SK-N-SH treated with all-trans-retinoic acid at 6 μM for 48 hours (cell line): ENCODE results near the gene LINGO3.

Experiments
- ATAC-seq: fragments of 200-7000 bp; cut with Tn5 transposase; 3 replicates; pipeline ENCODE4 v1.9.1; 2020; ENCODE audit warnings: mild to moderate bottlenecking, moderate library complexity
- ARNTL ChIP-seq: fragments of 450-650 bp; formaldehyde crosslinking; IDR thresholded peaks from 2 replicates; pipeline ENCODE4 v1.5.0; 2020; ENCODE audit warnings: low read depth, mild to moderate bottlenecking, moderate library complexity, borderline replicate concordance
- CSDC2 ChIP-seq: fragments of 250-450 bp; sonication (Bioruptor Pico); IDR thresholded peaks from 2 replicates; pipeline ENCODE4 v1.5.0; 2020; ENCODE audit warnings: mild to moderate bottlenecking, moderate library complexity
- ESRRG ChIP-seq: fragments of 250-450 bp; sonication (Bioruptor Pico); IDR thresholded peaks from 2 replicates; pipeline ENCODE4 v1.6.1; 2021; ENCODE audit warnings: mild to moderate bottlenecking
- GLIS3 ChIP-seq: fragments of 250-450 bp; sonication (Bioruptor Pico); IDR thresholded peaks from 2 replicates; pipeline ENCODE4 v1.5.0; 2020; ENCODE audit warnings: mild to moderate bottlenecking, moderate library complexity
- ISL1 ChIP-seq: fragments of 250-450 bp; sonication (Bioruptor Pico); IDR thresholded peaks from 2 replicates; pipeline ENCODE4 v2.1.2; 2022; ENCODE audit warnings: mild to moderate bottlenecking, moderate library complexity
- OSR1 ChIP-seq: fragments of 250-450 bp; sonication (Bioruptor Pico); IDR thresholded peaks from 2 replicates; pipeline ENCODE4 v1.8.0; 2022; ENCODE audit warnings: moderate library complexity, mild to moderate bottlenecking, inconsistent platforms
- PPARA ChIP-seq: fragments of 250-450 bp; sonication (Bioruptor Pico); IDR thresholded peaks from 2 replicates; pipeline ENCODE4 v1.5.0; 2020; ENCODE audit warnings: mild to moderate bottlenecking, borderline replicate concordance
- RARB ChIP-seq: fragments of 250-450 bp; sonication (Bioruptor Pico); IDR thresholded peaks from 2 replicates; pipeline ENCODE4 v1.8.0; 2021; ENCODE audit warnings: mild to moderate bottlenecking, moderate library complexity
- SNAI2 ChIP-seq: fragments of 250-450 bp; sonication (Bioruptor Pico); IDR thresholded peaks from 2 replicates; pipeline ENCODE4 v1.5.0; 2020; ENCODE audit warnings: mild to moderate bottlenecking, moderate library complexity
- TCF4 ChIP-seq: fragments of 250-450 bp; sonication (Bioruptor Pico); IDR thresholded peaks from 2 replicates; pipeline ENCODE4 v1.8.0; 2021; ENCODE audit warnings: mild to moderate bottlenecking, moderate library complexity, borderline replicate concordance
- TOX ChIP-seq: fragments of 250-450 bp; sonication (Bioruptor Pico); IDR thresholded peaks from 2 replicates; pipeline ENCODE4 v1.8.0; 2021; ENCODE audit warnings: mild to moderate bottlenecking, moderate library complexity, borderline replicate concordance
- ZC3H10 ChIP-seq: fragments of 250-450 bp; sonication (Bioruptor Pico); IDR thresholded peaks from 2 replicates; pipeline ENCODE4 v1.5.1; 2021; ENCODE audit warnings: mild to moderate bottlenecking, moderate library complexity
- ZFP3 ChIP-seq: fragments of 250-450 bp; sonication (Bioruptor Pico); IDR thresholded peaks from 2 replicates; pipeline ENCODE4 v1.5.0; 2020; ENCODE audit warnings: mild to moderate bottlenecking, moderate library complexity
- ZFP30 ChIP-seq: fragments of 450-650 bp; formaldehyde crosslinking; IDR thresholded peaks from 2 replicates; pipeline ENCODE4 v1.5.0; 2022; ENCODE audit warnings: mild to moderate bottlenecking, moderate library complexity
- ZNF565 ChIP-seq: fragments of 450-650 bp; formaldehyde crosslinking; conservative IDR thresholded peaks from 2 replicates; pipeline ENCODE4 v1.5.0; 2020; ENCODE audit warnings: low read depth, mild to moderate bottlenecking, moderate library complexity
- ZNF70 ChIP-seq: fragments of 450-650 bp; formaldehyde crosslinking; IDR thresholded peaks from 2 replicates; pipeline ENCODE4 v1.5.0; 2020; ENCODE audit warnings: mild to moderate bottlenecking, moderate library complexity
- ZNF8 ChIP-seq: fragments of 450-650 bp; formaldehyde crosslinking; IDR thresholded peaks from 2 replicates; pipeline ENCODE4 v1.5.0; 2020; ENCODE audit warnings: mild to moderate bottlenecking, moderate library complexity
- TF ChIP-seq, protein P1 (sequence below): fragments of 250-450 bp; sonication (Bioruptor Pico); IDR thresholded peaks from 2 replicates; pipeline ENCODE4 v1.8.0; 2020; ENCODE audit warnings: mild to moderate bottlenecking, moderate library complexity, borderline replicate concordance
- TF ChIP-seq, protein P2 (sequence below): fragments of 250-450 bp; sonication (Bioruptor Pico); IDR thresholded peaks from 2 replicates; pipeline ENCODE4 v1.5.0; 2020; ENCODE audit warnings: mild to moderate bottlenecking, moderate library complexity
- TF ChIP-seq, protein P3 (sequence below): fragments of 250-450 bp; sonication (Bioruptor Pico); IDR thresholded peaks from 2 replicates; pipeline ENCODE4 v1.5.1; 2021; ENCODE audit warnings: mild to moderate bottlenecking, moderate library complexity
- TF ChIP-seq, protein P4 (sequence below): fragments of 250-450 bp; sonication (Bioruptor Pico); IDR thresholded peaks from 2 replicates; pipeline ENCODE4 v1.5.1; 2020; ENCODE audit warnings: low read depth, mild to moderate bottlenecking, moderate library complexity

The LINGO3 gene

DNA sequence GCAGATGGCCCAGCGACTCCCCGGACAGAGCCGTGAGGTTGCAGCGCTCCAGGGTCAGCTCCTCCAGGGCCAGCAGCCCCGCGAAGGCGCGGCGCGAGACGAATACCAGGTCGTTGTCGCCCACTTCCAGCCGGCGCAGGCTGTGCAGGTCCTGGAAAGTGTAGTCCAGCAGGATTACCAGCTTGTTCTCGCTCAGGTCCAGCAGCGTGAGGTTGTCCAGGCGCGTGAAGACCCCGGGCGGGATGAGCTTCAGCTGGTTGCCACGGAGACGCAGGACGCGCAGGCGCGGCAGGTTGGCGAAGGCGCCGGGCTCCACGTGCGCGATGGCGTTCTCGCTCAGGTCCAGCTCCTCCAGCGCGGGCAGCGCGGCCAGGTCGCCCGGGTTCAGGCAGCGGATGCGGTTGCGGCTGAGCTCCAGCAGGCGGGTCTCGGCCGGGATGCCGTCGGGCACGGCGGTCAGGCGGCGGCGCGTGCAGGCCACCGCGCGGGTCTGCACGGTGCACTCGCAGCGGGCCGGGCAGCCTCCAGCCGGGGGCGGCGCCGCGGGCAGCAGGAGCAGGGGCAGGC is 16.7 kb downstream of the LINGO3 start:
- TF ChIP-seq CSDC2 (CRISPR knock-in tag) (no peak), ESRRG (CRISPR knock-in tag) (no peak), PPARA (CRISPR knock-in tag) (no peak), ARNTL (CRISPR knock-in tag) (no peak)
- TF ChIP-seq, protein P1, sequence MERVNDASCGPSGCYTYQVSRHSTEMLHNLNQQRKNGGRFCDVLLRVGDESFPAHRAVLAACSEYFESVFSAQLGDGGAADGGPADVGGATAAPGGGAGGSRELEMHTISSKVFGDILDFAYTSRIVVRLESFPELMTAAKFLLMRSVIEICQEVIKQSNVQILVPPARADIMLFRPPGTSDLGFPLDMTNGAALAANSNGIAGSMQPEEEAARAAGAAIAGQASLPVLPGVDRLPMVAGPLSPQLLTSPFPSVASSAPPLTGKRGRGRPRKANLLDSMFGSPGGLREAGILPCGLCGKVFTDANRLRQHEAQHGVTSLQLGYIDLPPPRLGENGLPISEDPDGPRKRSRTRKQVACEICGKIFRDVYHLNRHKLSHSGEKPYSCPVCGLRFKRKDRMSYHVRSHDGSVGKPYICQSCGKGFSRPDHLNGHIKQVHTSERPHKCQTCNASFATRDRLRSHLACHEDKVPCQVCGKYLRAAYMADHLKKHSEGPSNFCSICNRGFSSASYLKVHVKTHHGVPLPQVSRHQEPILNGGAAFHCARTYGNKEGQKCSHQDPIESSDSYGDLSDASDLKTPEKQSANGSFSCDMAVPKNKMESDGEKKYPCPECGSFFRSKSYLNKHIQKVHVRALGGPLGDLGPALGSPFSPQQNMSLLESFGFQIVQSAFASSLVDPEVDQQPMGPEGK (CRISPR knock-in tag), result no peak
- TF ChIP-seq, protein P2, sequence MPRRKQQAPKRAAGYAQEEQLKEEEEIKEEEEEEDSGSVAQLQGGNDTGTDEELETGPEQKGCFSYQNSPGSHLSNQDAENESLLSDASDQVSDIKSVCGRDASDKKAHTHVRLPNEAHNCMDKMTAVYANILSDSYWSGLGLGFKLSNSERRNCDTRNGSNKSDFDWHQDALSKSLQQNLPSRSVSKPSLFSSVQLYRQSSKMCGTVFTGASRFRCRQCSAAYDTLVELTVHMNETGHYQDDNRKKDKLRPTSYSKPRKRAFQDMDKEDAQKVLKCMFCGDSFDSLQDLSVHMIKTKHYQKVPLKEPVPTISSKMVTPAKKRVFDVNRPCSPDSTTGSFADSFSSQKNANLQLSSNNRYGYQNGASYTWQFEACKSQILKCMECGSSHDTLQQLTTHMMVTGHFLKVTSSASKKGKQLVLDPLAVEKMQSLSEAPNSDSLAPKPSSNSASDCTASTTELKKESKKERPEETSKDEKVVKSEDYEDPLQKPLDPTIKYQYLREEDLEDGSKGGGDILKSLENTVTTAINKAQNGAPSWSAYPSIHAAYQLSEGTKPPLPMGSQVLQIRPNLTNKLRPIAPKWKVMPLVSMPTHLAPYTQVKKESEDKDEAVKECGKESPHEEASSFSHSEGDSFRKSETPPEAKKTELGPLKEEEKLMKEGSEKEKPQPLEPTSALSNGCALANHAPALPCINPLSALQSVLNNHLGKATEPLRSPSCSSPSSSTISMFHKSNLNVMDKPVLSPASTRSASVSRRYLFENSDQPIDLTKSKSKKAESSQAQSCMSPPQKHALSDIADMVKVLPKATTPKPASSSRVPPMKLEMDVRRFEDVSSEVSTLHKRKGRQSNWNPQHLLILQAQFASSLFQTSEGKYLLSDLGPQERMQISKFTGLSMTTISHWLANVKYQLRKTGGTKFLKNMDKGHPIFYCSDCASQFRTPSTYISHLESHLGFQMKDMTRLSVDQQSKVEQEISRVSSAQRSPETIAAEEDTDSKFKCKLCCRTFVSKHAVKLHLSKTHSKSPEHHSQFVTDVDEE (CRISPR knock-in tag), result no peak
- TF ChIP-seq, protein P3, sequence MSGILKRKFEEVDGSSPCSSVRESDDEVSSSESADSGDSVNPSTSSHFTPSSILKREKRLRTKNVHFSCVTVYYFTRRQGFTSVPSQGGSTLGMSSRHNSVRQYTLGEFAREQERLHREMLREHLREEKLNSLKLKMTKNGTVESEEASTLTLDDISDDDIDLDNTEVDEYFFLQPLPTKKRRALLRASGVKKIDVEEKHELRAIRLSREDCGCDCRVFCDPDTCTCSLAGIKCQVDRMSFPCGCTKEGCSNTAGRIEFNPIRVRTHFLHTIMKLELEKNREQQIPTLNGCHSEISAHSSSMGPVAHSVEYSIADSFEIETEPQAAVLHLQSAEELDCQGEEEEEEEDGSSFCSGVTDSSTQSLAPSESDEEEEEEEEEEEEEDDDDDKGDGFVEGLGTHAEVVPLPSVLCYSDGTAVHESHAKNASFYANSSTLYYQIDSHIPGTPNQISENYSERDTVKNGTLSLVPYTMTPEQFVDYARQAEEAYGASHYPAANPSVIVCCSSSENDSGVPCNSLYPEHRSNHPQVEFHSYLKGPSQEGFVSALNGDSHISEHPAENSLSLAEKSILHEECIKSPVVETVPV, result no peak
- TF ChIP-seq, all 23 proteins: peak for 0
- ATAC-seq, result no peak

DNA sequence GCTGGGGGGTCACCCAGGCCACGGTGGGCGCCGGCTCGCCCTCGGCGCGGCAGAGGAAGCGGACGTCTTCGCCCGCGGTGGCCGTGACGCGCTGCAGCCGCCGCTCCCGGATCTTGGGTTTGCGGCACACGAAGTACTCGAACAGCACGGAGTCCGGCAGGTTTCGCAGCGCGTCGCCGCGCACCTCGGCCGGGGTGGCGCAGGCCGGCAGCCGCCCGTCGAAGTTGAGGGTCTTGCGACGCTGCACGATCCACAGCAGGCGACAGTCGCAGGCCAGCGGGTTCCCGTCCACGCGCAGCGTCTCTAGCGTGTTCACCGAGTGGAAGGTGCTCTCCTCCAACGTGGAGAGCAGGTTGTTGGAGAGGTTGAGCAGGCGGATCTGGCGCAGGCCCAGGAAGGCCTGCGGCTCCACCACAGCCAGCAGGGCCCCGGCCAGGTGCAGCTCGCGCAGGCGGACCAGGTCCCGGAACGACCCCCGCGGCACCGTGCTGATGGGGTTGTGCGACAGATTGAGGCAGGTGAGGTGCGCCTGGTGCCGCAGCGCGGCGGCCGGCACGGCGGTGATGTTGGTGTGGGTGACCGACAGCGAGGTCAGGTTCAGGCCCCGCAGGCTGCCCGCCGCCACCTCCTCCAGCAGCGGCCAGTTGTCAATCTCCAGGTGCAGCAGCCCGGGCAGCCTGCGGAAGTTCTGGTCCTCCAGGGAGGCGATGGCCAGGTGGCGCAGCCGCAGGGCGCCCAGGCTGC is 17.3 kb downstream of the LINGO3 start:
- TF ChIP-seq ARNTL (CRISPR knock-in tag), result no peak
- no peak for TF ChIP-seq ESRRG (CRISPR knock-in tag)
- no peak for TF ChIP-seq TCF4 (CRISPR knock-in tag)
- TF ChIP-seq GLIS3 (CRISPR knock-in tag), result no peak
- TF ChIP-seq ZFP30 (CRISPR knock-in tag), result no peak
- ATAC-seq, result no peak

DNA sequence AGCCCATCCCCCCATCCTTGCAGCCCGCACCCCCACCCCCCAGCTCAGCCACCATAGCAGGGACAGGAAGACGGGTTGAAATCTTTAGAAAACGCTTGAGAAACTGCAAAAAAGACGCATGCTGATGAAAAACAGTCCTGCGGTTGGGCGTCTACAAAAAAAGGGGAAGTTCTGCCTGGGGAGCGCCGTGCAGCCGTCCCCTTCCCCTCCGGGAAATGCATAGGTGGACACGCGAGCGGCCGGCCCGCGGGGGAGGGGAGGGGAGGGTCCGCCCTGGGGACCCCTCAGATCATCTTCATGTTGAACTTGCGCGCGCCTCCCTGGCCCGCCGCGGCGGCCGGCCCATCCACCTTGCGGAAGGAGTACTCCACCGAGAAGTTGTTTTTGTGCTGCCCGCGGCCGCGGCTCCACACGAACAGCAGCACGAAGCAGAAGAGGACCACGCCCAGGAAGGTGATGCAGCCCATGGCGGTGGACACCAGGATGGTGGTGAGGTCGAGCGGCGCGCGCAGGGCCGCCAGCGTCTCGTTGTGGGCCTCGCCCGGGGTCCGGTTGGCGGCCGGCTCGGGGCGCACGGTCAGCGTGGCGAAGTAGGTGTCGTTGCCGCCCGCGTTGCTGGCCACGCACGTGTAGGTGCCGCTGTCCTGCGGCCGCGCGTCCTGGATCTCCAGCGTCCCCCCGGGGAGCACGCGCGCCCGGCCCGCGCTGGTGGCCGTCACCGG is 18.1 kb downstream of the LINGO3 start:
- ATAC-seq, result no peak
- no peak for TF ChIP-seq RARB (CRISPR knock-in tag)
- TF ChIP-seq ZNF70 (CRISPR knock-in tag), result no peak
- no peak for TF ChIP-seq ZNF565 (CRISPR knock-in tag)
- TF ChIP-seq, protein P1 (CRISPR knock-in tag), result no peak
- no peak for TF ChIP-seq TCF4 (CRISPR knock-in tag)
- TF ChIP-seq ZNF8 (CRISPR knock-in tag), result no peak
- no peak for TF ChIP-seq PPARA (CRISPR knock-in tag)
- TF ChIP-seq, protein P4, sequence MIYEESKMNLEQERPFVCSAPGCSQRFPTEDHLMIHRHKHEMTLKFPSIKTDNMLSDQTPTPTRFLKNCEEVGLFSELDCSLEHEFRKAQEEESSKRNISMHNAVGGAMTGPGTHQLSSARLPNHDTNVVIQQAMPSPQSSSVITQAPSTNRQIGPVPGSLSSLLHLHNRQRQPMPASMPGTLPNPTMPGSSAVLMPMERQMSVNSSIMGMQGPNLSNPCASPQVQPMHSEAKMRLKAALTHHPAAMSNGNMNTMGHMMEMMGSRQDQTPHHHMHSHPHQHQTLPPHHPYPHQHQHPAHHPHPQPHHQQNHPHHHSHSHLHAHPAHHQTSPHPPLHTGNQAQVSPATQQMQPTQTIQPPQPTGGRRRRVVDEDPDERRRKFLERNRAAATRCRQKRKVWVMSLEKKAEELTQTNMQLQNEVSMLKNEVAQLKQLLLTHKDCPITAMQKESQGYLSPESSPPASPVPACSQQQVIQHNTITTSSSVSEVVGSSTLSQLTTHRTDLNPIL (CRISPR knock-in tag), result no peak
- no peak for TF ChIP-seq ISL1 (CRISPR knock-in tag)
- TF ChIP-seq ZFP3 (CRISPR knock-in tag), result no peak
- no peak for TF ChIP-seq ESRRG (CRISPR knock-in tag)
- no peak for TF ChIP-seq TOX (CRISPR knock-in tag)
- TF ChIP-seq, protein P2 (CRISPR knock-in tag), result no peak
- no peak for TF ChIP-seq SNAI2 (CRISPR knock-in tag)
- TF ChIP-seq ZC3H10 (CRISPR knock-in tag), result no peak
- TF ChIP-seq OSR1 (CRISPR knock-in tag), result no peak
